Ishikawa (cell line): Measurements from ENCODE around the gene MEGF9.

ENCODE experiments used
- CEBPB ChIP-seq: IDR thresholded peaks from 2 replicates; pipeline ENCODE4 v1.6.1; 2012
- CREB1 ChIP-seq: IDR thresholded peaks from 2 replicates; pipeline ENCODE4 v1.6.1; 2012; ENCODE audit warnings: low read depth
- EP300 ChIP-seq: IDR thresholded peaks from 2 replicates; pipeline ENCODE4 v1.6.1; 2012; ENCODE audit warnings: borderline replicate concordance
- MAX ChIP-seq: IDR thresholded peaks from 2 replicates; pipeline ENCODE4 v1.6.1; 2012
- NFIC ChIP-seq: IDR thresholded peaks from 2 replicates; pipeline ENCODE4 v1.6.1; 2012
- RAD21 ChIP-seq: IDR thresholded peaks from 2 replicates; pipeline ENCODE4 v1.6.1; 2012; ENCODE audit warnings: low read depth
- REST ChIP-seq: IDR thresholded peaks from 2 replicates; pipeline ENCODE4 v1.6.1; 2012; ENCODE audit warnings: low read depth, mild to moderate bottlenecking
- TAF1 ChIP-seq: IDR thresholded peaks from 2 replicates; pipeline ENCODE4 v1.6.1; 2012; ENCODE audit warnings: low read depth, mild to moderate bottlenecking
- TCF12 ChIP-seq: IDR thresholded peaks from 2 replicates; pipeline ENCODE4 v1.6.1; 2012; ENCODE audit warnings: low read depth
- USF1 ChIP-seq: IDR thresholded peaks from 2 replicates; pipeline ENCODE4 v1.6.1; 2012
- YY1 ChIP-seq: IDR thresholded peaks from 2 replicates; pipeline ENCODE4 v1.6.1; 2012; ENCODE audit warnings: low read depth
- ZBTB7A ChIP-seq: IDR thresholded peaks from 2 replicates; pipeline ENCODE4 v1.6.1; 2012; ENCODE audit warnings: low read depth

MEGF9 gene

GRCh38 chr9:120622790-120623189 is 91.5 kb downstream of the MEGF9 start:
- no peak for TF ChIP-seq REST
- TF ChIP-seq TAF1, result no peak
- no peak for TF ChIP-seq EP300

GRCh38 chr9:120621941-120622340 is 92.3 kb downstream of the MEGF9 start:
- TF ChIP-seq MAX (no peak), RAD21 (no peak), TAF1 (no peak), REST (no peak), ZBTB7A (no peak)

- TF ChIP-seq TAF1 (no peak), TCF12 (no peak), RAD21 (peak; percentile 88), CREB1 (no peak), YY1 (no peak), REST (no peak), USF1 (no peak), EP300 (no peak)
These were observed 94.3 kb downstream of the MEGF9 start for GRCh38 chr9:120619751-120620655.

- TF ChIP-seq ZBTB7A (no peak), CEBPB (no peak), REST (no peak), MAX (no peak), TAF1 (no peak), NFIC (no peak), TCF12 (no peak)
These were observed 97.0 kb downstream of the MEGF9 start for GRCh38 chr9:120616966-120617935.
